GM21825 (cell line): ENCODE results near the gene GOLGA6L7.
"Not testable (repeated sequence)": the region's sequence is repeated elsewhere in the genome, so short reads cannot be mapped to it uniquely, and the experiment has no call there.

ENCODE experiments used
- ATAC-seq: cut with Tn5 transposase; IDR thresholded peaks from one replicate; pipeline ENCODE4 v1.9.1; 2021; ENCODE audit warnings: mild to moderate bottlenecking, moderate library complexity; ENCODE audit not compliant: unreplicated experiment

Gene GOLGA6L7

DNA sequence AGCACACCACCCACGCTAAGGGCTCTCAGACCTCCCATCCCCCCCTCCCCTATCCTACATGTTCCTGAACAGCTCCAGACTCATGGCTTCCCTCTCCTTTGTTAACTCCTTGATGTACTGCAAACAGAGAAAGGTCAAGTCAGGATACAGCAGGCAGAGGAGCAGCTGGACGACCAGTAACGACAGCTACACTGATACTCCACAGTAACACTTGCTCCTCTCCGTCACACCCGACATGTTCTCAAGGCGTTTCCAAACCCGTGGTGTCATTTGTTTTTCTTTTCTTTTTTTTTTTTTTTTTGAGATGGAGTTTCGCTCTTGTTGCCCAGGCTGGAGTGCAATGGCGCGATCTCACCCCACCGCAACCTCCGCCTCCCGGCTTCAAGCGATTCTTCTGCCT lies 4.3 kb downstream of the GOLGA6L7 start:
- ATAC-seq = not testable (repeated sequence)

DNA sequence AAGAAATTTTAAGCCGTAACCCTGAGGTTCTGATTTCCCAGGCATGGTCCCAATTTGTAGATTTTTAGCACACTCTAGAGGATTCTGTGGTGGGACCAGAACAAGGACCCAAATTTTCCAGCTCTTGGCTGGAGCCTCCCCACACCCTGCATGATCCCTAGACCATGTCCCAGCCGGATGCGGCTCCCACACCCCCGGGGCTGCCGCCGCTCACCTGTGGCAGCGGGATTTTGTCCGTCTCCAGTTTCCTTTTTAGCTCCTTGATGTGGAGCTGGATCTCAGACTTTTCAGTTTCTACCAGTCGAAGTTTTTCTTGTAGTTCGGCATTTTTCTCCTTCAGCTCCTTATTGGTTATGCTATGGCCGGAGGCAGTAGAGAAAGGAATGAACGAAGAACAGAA lies 4.9 kb downstream of the GOLGA6L7 start:
- not testable (repeated sequence) for ATAC-seq

DNA sequence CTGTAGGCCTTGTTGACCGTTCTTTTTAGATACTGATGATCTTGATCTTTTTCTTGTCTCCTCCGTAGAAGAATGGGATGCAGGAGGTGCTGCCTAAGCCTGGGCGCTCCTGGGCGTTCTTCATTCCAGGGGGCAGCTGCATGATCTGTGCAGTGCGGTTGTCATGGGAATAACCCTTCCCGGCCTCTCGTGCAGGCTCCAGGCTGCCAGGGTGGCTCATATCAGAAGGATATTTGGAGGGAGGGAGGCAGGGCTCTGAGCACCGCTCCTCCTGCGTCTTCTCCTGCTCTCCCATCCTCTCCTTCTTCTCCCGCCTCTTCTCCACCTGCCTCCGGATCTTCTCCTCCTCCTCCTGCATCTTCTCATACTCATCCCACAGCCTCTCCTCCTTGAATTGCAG lies 6.2 kb downstream of the GOLGA6L7 start:
- not testable (repeated sequence) for ATAC-seq

DNA sequence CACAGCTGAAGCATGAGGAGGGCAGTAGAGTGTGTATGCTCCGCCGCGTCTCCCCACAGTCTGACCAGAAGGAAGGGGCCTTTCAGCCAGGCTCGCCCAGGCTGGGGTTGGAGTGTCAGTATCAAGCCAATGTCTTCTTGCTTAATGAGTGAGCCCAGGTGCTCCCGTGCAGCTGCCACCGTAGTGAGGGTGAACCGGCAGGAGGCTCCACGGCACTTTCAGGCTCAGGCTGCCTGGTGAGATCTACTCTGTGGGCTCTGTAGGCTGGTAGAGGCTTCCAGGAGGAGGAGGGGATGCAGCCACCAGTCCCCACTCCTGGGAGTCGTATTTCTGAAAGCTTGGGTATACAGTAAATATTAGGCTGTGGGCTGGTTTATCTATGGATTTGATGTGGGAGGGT lies 8.2 kb downstream of the GOLGA6L7 start:
- ATAC-seq = not testable (repeated sequence)

DNA sequence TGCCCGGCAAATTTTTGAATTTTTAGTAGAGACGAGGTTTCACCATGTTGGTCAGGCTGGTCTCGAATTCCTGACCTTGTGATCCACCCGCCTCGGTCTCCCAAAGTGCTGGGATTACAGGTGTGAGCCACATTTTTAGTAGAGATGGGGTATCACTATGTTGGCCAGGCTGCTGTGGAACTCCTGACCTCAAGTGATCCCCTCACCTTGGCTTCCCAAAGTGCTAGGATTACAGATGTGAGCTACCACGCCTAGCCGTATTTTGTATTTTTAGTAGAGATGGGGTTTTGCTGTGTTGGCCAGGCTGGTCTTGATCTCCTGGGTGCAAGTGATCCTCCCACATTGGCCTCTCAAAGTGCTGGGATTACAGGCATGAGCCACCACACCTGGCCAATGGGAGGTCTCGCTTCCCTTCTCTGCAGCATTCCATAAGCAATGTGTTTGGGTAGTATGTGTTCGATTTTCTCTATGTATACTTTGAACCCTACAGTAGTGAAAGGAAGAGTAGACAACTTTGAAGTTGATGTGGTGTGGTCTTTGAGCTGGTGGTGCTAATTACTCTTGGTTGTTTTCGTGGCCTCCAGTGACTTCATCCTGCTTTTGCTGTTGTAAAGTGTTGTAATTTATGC lies 13.4 kb downstream of the GOLGA6L7 start:
- ATAC-seq = not testable (repeated sequence)

DNA sequence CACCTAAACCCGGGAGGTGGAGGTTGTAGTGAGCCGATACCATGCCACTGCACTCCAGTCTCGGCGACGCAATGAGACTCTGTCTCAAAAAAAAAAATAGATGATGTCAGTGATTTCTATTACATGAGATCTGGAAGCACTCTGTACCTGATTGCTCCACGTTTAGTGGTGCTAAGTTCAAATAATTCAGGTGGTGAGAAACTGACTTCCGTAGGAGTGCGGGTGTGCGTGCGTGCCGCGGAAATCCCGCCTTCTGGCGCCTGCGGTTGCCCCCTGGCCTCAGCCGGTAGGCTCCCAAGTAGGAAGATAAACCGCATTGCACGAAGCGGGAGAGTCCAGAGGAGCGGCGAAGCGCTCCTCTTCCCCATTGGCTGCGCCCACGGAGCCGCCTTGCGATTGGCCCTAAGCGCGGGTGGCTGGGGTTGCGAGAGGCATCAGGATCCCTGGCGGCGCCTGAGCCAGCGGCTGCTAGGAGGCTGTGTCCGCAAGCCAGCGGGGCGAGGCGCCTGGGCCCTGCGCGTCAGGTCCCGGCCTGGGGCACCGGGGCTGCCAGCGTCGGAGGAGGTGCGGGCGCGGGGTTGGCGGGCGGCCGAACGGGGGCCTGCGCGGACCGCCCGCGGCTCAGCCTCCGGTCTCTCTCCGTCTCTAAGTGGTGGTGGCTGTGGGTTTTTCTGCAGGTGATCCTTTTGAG lies 16.4 kb downstream of the GOLGA6L7 start:
- ATAC-seq = not testable (repeated sequence)

DNA sequence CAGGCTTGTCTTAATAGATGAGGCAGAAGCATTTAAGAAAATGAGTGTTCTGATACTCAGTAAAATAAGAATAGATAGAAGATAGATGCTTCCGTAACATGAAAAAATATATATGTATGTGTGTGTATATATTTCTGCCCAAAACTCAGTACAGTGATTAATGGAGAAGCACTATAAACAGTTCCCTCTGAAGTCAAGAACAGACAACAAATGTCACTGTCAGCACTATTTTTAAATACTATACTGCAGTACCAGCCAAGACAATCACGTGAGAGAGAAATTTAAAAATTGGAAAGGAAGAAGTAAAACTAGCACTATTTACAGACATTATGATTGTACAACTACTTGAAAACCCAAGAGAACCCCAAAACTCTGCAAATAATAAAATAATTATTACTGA lies 27.0 kb downstream of the GOLGA6L7 start:
- ATAC-seq = not testable (repeated sequence)

DNA sequence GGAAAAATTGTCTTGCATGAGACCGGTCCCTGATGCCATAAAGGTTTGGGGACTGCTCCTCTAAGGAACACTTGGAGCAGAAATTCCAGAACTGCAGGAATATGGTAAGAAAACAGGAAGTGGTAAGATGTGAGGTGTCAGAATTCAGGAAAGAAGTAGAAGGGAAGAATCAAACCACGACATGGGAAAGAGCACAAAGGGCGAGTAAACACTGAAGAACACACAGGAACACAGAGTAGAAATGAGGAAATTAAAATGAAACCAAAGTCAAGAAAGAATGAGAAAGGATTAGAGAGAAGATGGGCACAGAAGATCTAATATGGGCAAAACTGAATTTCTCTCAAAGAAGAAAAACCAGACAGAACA lies 28.5 kb downstream of the GOLGA6L7 start:
- ATAC-seq = not testable (repeated sequence)

DNA sequence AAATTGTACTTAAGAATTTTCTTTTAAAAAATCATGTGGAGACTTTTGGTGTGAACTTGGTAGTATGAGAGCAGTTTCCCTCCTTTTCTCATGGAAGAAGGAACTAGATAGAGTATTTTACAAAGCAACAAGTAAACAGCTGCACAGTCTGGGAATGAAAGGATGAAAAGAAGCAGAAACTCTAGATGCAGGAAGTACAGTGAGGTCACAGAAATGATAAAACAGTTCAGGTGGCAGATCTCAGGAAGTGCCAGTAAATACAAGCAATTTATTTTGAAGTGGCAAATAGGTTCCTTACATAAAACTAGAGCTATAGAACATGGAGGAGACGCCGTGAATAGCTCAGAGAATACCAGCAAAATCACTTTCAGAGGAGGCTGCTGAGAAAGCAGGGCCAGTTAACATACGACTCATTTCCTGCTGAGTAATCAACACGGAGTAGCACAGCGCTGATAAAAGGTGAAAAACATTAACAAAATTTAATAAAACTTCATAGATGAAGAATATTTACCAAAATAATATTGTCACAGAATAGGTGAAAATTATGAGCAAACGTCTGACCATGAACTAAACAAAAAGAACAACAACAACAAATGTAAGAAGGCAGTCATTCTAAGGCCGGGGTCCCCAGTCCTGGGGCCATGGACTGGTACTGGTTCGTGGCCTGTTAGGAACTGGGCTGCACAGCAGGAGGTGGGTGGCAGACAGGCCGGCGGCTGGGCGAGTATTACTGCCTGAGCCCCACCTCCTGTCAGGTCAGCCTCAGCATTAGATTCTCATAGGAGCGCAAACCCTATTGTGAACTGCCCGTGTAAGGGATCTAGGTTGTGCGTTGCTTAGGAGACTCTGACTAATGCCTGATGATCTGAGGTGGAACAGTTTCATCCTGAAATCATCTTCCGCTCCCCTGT lies 29.2 kb downstream of the GOLGA6L7 start:
- not testable (repeated sequence) for ATAC-seq

DNA sequence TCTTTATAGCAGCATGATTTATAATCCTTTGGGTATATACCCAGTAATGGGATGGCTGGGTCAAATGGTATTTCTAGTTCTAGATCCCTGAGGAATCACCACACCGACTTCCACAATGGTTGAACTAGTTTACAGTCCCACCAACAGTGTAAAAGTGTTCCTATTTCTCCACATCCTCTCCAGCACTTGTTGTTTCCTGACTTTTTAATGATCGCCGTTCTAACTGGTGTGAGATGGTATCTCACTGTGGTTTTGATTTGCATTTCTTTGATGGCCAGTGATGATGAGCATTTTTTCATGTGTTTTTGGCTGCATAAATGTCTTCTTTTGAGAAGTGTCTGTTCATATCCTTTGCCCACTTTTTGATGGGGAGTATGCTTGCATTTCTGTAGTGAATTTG lies 30.3 kb downstream of the GOLGA6L7 start:
- not testable (repeated sequence) for ATAC-seq

DNA sequence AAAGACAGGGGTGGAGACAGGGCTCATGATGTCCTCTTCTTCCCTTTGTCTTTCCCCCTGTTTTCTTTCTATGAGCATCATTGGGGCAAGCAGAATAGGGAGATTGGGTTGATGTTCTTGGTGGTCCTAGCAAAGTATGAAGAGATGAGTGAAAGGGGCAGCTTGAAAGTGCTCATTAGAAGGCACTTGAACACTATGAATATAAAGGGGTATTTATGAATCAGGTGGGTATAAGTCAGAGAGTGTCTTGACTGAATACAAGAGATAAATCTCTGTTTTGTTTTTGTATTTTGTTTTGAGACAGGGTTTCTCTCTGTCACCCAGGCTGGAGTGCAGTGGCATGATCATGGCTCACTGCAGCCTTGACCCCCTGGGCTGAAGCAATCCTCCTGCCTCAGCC lies 34.4 kb downstream of the GOLGA6L7 start:
- ATAC-seq = not testable (repeated sequence)

DNA sequence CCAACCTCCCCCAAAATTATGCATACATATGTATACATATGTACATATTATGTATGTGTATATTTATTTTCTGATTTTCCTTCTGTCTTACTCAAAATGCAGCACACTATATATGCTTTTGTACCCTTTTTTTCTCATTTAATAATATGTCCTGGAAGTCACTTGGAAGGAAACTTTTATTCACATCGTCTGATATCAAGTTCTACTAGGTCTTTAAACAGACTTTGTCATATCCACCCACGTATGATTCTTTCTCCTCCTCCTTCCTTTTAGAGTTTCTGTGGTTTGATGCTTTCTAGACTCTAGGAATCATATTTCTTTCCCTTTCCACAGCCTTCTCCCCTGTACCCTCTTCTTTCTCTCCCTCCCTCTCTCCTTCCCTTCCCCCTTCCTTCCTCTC lies 35.1 kb downstream of the GOLGA6L7 start:
- not testable (repeated sequence) for ATAC-seq

DNA sequence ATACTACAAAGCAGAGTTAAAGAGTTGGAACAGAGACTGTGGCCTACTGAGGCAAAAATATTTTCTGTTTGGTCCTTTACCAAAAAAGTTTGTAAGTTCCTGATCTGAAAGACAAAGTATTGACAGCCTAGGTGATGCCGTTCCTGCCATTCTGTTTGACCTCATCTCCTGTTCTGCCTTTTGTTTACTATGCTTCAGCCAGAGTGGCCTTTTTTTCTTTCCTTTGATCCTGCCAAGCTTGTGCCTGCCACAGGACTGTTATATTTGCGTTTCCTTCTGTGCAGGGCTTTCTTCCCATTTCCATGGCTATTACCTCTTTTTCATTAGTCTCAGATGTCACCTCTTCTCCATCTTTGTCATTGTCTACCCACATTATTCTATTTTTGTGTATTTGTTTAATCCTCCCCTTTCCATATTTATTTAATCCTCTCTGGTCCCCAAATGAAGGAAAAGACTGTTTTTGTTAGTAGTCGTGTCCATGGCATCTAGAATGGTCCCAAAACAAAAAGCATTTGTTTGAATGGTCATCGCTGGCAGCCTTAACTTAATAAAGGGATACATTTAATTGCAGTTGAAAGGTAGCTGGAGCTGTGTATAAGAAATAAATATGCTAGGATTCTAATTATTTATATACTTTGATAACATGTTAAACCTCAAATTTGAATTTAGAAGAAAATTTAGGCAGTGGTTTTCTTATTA lies 36.4 kb downstream of the GOLGA6L7 start:
- ATAC-seq = not testable (repeated sequence)

DNA sequence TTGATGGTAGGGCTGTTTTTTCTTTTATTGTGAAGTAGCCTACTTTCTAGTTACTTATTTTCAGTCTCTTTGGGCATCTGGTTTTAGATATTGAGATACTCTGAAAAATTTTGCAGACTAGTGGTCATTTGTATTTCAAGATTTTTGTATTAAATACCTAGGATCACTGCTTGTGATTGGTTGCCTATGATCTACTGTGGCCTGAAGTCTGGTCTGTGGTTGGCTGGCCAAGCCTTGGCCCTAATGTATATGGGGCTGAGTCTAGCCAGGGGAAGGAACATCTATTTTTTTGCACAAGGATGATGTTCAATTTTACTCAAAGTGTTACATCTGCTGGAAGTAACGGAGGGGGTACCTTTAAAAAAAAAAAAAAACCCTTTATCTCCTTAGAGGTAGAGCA lies 38.0 kb downstream of the GOLGA6L7 start:
- ATAC-seq = not testable (repeated sequence)

DNA sequence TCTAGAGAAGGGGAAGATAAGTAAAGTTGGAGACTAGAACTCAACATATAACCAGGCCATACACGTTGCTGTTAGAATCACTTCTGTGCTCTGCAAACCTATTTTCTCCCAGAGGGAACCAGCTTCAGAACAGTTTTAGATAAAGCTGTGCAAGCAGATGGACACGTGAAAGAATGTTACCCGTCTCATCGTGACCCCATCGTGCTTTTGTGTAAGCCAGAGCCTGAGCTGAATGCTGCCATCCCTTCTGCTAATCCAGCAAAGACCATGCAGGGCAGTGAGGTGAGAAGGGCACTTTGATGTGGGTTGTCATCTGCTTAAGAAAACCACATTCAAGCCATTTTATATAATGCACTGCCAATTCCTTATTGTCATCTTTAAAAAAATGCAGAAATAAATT lies 40.3 kb downstream of the GOLGA6L7 start:
- ATAC-seq = not testable (repeated sequence)

DNA sequence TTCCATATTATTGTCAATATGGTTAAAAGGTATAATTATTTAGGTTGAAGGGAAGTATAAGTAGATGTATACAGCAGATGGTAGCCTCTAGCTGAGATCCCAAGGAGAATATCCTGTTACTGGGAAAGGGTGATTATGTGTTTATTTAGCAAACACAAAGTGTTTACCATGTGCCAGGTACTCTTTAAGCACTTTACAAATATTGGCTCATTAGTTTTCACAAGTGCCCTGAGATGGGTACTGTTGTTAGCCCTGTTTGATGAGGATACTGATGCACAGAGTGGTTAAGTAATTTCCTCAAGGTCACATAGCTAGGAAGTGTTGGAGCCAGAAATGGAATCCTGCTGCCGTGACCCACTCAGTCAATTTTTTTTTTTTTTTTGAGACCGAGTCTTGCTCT lies 48.1 kb downstream of the GOLGA6L7 start:
- ATAC-seq = not testable (repeated sequence)

DNA sequence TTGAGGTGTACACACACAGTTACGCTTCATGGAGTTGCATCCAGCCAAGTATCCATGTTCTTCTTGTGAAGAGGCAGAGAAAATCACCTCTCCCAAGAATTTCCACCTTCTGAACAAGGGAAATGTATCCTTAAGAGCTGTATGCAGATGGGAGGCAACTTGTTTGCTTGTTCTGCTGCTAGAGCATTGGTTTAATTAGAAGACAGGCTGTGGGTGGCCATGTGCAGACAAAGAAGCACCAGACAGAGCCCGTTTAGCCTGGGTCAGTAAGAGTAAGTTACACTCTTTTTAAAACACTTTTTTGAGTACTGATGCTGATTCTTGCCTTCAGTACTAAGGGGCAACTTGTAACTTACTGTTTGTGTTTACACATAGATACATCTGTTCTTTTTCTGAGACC lies 50.2 kb downstream of the GOLGA6L7 start:
- ATAC-seq = not testable (repeated sequence)

DNA sequence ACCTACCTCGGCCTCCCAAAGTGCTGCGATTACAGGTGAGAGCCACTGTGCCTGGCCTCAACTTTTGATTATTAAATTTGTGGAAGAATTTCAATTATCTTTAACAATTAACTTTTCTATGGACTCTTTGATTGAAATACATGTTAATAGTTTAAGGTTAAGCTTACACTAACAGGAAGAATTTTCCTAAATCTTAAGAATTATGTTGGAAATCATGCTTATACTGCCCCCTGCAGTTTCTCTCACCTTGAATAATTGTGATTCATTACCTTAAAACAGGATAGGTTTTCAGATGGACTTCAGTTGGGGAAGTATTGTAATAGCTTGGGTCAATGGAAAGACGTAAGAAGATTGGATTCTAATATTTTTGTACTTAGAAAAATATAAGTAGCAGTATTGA lies 54.2 kb downstream of the GOLGA6L7 start:
- not testable (repeated sequence) for ATAC-seq
